Activated CD4-positive, alpha-beta T cell treated with anti-CD3 and anti-CD28 coated beads for 48 hours (primary cell): ENCODE data around the gene RGS3.

Experiments used
- DNase-seq: peaks from one replicate; pipeline ENCODE4 v3.0.0-alpha.2; 2020

Gene RGS3

DNA sequence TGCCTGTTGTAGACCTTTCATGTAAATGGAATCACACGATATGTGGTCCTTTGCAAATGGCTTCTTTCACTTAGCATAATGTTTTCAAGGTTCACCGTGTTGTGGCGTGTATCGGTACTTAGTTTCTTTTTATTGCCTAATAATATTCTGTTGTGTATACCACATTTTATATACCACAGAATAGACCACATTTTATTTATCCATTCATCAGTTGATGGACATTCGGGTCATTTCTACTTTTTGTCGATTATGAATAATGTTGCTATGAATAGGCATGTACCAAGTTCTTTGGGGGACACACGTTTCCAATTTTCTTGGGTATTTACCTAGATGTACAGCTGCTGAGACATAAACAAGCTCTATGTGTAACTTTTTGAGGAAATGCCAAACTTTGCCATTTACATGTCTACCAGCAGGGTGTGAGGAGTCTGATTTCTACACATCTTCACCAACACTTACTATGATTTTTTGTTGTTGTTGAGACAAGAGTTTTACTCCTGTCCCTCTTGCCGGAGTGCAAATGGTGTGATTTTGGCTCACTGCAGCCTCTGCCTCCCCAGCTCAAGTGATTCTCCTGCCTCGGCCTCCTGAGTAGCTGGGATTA lies 144.7 kb downstream of the RGS3 start:
- DNase-seq, result no peak

- DNase-seq, result no peak
Measured at GRCh38 chr9:113609562-113610318, 146.2 kb downstream of the RGS3 start.

- no peak for DNase-seq
Measured at GRCh38 chr9:113611461-113612215, 148.1 kb downstream of the RGS3 start.

- no peak for DNase-seq
Measured at GRCh38 chr9:113612216-113612747, 148.8 kb downstream of the RGS3 start.

DNA sequence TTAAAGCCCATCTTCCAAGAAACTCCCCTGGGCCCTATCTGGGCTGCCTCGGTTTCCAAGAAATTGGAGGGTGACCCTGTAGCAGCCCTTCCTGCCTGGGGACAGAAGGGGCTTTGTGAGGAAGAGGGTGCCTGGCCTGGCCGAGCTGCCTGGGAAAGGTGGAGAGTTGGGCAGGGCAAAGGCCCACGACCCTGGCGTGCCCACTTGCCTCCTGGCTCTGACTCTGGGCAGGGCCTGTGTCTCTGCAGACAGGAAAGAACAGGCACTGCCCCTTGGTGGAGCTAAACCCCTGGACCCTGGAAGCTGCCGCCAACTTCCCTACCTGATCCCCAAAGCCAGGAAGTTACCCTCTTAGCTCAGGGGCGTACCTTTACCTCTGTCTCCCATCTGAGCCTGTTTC lies 149.3 kb downstream of the RGS3 start:
- no peak for DNase-seq

DNA sequence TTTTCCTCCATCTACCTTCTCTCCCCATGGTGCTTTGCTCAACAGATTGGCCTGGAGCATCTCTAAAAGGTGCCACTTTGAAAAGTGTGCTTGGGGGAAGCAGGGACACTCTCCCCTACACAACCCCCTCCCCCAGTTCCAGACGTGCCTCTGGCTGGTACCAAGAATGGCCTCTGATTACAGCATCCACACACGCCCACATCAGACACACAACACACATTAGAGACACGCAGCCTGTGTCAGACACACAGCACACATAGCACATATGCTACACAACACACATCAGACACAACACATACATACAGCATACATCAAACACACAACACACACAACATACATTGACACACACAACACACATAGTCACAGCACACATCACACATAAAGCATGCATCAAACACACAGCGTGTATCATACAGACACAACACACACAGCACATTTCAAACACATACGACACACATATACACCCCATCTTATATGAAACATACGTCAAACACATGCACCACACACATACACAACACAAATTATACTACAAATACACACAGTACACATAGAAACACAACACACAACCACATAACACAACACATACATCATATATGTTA lies 150.4 kb downstream of the RGS3 start:
- no peak for DNase-seq

DNA sequence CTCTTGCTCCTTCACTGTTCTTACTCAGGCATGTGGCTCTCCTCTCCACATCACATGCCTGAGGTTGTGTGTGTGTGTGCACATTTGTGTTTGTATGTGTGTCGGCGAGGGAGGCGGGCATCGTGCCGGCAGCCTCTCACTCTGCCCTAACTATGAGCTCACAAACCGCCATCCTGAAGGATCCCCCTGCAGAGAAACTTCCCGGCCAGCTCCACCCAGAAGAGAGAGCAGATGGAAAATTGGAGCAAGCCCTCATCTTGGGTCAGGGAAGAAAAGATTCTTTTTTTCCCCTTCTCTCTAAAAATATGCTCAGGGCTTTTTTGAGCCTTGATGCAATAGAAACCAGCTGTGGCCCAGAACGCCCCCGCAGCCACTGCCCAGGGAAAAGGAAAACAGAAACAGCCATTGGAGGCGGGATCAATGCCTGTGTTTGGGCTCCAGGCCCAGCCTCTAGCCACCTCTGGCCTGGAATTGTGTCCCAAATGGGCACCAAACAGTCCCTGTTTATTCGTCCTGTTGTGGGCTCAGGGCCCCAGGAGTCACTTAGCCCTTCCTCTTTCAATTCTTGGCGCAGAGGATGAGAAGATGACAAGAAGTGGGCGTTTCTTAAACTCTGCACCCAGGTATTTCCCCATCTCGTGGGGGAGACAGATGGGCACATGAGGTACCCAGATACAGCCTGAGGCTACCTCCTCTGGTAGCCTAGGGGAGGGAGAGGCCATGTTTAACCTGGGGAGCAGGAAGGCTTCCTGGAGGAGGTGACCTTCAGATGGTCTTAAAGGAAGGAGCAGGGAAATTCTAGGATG lies 151.5 kb downstream of the RGS3 start:
- DNase-seq, result peak; percentile 47

DNA sequence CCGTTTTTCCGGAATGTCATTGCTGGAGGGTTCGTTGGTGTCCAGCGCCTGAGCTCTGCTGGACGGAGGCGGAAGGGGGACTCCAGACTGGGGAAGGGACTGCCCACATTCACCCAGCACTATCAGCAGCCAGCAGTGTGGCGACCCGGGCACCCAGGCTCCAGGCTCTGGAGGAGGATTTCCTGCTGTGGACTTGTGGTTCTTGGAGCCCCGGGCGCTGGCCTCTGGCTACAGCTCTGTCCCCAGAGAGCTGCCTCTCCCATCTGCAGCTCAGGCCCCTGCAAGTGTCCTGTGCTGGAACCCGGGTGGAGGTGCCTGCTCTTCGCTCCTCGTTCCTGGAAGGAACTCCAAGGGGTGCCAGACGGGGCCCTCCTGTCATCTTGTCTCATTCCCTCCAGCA lies 152.6 kb downstream of the RGS3 start:
- DNase-seq, result no peak

DNA sequence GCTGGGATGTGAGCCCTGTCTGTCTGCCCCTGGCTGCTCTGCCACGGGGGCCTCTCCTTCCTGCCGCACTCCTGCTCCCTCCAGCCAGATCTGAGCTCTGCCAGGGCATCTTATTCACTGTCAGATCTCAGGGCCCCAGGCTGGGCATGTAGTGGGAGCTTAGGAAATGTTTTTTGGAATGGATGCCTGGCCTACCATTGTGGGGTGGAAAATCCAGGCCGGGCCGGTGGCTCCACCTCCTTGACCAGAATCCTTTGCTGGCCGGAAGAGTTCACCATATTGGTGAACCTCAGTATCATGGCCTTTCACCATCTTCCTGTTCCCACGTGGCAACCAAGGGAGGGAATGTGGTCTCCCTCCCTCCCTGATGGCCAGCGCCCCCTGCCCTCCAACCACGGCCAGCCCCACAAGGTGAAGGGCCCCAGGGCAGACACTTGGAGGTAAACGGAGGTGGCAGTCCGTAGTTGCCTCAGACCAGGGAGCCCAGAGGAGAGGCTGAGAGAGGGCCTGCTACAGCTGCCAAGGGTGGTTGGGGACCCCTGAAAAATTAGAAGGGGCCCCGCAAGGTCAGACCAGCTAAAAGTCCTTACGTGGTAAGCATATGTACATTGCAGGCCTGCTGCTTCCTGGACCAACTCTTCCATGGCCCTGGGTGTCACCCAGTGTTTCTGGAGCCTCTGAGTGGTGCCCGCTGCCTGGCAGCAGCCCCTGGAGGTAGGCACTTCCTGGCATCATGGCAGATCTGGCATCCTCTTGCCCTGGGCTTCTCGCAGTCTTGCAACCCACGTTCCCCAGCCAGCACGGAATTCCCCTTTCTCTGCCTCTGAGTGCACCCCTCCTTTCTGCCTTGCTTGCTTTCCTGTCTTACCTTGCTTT lies 153.3 kb downstream of the RGS3 start:
- DNase-seq, result peak; percentile 60

DNA sequence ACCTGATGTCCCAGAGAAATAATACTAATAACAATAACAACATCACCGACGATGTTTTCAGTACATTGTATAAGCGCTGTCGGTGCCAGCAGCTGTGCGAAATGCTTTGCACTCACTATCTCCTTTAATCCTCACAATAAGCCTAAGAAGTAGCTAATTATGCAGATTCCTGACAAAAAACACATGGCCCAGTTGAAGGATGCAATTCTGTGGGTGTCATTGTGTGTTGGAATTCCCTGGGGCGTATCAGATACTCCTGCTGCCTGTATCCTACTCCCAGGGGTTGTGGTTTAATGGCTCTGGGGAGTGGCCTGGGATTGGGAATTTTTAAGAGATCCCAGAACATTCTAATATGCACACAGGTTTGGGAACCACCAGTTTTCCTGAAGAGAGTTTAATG lies 154.0 kb downstream of the RGS3 start:
- DNase-seq, result no peak

DNA sequence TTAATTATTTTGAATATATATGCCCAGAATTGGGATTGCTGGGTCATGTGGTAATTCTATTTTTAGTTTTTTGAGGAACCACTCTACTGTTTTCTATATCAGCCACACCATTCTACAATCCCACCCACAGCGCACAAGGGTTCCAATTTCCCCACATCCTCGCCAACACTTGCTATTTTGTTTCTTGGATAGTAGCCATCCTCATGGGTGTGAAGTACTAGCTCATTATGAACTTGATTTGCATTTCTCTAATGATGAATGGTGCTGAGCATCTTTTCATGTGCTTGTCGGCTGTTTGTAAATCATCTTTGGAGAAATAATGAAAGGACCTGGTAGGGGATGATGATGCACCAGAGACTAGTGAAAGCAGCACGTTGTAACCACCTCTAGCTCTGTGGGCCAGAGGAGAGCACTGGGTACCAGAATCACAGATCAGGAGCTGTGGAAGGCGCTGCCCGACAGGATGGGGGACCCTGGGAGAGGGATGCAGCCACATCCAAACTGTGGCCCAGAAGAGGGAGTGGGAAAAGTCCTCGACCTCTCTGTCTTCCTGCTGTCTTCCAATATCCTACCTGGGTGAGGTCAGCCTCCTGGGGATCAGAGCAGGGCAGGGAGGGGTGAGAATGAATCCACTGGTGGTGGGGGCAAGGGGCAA lies 155.4 kb downstream of the RGS3 start:
- no peak for DNase-seq

DNA sequence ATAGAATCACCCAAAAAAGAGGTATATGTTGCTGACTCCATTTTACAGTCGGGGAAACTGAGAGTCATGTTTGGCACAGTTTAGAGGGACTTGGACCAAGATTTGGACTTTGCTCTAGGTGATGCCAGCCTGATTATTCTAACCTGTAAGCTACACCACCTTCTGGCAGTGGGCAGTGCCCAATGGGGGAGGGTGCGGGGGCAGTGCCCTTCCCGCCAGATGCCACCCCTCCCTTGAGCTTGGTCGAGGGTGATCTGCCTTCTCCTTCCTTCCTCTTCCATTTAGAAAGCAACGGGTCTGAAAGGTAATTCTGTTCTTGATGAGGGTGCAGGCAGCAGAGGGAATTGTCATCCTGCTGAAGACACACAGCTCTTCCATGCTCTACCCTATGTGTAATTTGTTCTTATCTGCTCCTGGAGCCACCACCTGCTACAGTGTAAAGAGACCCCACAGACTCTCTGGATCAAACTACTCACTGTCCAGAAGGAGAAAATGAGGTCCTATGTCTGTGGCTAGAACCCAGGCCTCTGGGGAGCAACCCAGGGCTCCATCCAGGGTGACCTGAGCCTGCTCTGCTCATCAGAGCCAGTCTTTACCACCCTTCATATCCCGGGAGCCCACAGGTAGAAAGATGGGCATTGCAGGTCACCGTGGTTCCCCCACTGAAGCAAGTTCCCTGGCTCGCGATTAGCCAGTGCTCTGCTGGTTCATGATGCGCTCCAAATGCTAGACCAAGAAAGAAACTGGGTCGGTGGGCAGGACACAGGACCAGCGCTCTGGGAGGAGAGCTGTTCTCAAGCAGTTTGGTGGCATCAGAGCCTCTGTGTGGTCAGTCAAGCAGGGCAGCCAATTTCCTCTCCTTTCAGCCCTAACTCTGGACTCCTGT lies 156.2 kb downstream of the RGS3 start:
- DNase-seq, result no peak

DNA sequence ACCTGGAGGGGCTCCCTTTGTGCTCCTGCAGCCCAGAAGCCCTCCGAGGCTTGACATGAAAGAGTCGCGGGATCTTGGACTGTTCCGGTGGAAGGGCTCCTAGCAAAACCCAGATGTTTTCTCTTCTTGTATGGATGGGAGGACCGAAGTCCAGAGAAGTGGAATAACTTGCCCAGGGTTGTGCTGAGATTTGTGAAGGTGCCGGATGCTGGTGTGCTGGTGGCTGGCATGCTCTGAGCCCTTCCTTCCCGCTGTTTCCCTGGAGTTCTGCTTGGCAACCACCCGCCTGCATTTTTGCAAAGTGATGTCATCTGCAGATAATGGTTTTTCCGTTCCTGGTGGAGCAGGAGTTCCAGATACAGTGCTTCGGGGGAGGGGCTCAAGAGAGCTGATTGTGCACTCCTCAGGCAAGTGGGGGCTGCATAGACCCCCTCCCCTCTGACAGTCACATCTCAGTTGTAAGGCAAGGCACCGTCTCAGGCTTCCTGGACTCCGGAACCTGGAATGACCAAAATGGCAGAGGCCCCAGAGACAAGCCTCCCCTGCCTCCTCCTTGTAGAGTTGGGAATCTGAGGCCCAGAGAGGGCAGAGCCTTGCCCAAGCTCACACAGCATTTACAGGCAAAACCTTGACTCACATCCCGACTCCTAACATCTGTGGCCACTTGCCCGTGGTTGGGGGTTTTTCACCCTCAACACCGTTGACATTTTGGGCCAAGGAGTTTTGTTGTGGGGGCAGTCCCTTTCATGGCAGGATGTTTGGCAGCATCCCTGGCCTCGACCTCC lies 157.0 kb downstream of the RGS3 start:
- peak; percentile 74 for DNase-seq

- DNase-seq, result no peak
Measured at GRCh38 chr9:113621309-113621791, 157.8 kb downstream of the RGS3 start.

GRCh38 chr9:113621980-113622379 lies 158.5 kb downstream of the RGS3 start:
- DNase-seq, result no peak

DNA sequence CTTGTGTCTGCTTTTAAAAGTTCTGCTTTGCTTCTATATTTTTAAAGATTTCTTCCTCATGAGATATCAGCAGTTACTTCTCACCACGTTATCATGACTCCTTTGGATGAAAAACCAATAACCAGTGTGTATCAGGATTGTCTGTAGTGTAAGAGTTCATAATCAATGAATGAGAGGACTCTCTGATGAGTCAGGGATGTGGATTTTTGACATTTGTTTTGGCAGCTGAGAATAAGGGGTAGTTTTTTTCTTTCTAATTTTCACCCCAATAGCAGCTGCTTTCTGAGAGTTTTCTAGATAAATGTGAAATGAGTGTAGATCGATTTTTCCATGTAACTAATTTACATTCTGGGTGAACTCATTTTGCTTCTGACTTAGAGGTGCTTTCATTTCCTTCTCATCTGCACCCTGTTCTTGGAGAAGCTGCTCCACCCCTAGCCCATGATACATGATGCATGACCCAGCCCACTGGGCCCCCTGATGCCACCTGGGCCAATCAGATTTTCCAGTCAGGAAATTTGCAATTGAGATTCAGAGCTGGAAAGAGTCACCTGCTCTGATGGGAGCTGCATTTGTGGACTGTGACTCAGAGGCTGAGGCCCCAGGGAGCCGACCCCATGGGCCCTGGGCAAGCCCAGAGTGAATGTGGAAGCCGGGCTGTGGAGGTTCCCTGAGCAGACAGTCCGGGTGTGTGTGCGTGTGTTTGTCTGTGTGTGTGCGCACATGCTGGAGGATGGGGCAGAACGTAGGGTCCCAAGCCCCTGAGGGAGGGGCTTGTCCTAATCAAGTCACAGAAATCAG lies 159.3 kb downstream of the RGS3 start:
- peak; percentile 89 for DNase-seq

- no peak for DNase-seq
Measured at GRCh38 chr9:113623851-113624485, 160.4 kb downstream of the RGS3 start.
